ENCODE data around the gene MEGF9. TPM values are rescaled to one million over a fixed set of nuclear protein-coding genes. Genes with fewer than 3 reads are reported as not detected.

The MEGF9 gene
- total and polyA plus RNA-seq, 2 of the 13 experiments (the other 11 are each of a cell fraction or from before 2014, with no cell fraction given): 3.1 to 3.3 TPM

GRCh38 chr9:120735415-120736126 is 21.3 kb upstream of the MEGF9 start (continued):
- no peak for TF ChIP-seq JDP2 (CRISPR knock-in tag; IDR thresholded peaks at IDR 0.05; ENCODE audit: borderline replicate concordance)
- TF ChIP-seq JUND (CRISPR knock-in tag; IDR thresholded peaks at IDR 0.05): peak; percentile 55; the same call in 1 of the 2 replicates
- no peak for TF ChIP-seq ZMYM3 (CRISPR knock-in tag; IDR thresholded peaks at IDR 0.05)
- no peak for TF ChIP-seq ZNF567 (CRISPR knock-in tag; IDR thresholded peaks at IDR 0.05; ENCODE audit: borderline replicate concordance)
- no peak for TF ChIP-seq MYC (CRISPR knock-in tag; IDR thresholded peaks at IDR 0.05; ENCODE audit: borderline replicate concordance)
- TF ChIP-seq TRIM24 (CRISPR knock-in tag; IDR thresholded peaks at IDR 0.05): peak; percentile 90; the same call in 1 of the 2 replicates
- no peak for TF ChIP-seq TP53 (CRISPR knock-in tag; conservative IDR thresholded peaks at IDR 0.05)
- TF ChIP-seq ZSCAN20 (CRISPR knock-in tag; IDR thresholded peaks at IDR 0.05; ENCODE audit: borderline replicate concordance): no peak
- TF ChIP-seq, protein P1, sequence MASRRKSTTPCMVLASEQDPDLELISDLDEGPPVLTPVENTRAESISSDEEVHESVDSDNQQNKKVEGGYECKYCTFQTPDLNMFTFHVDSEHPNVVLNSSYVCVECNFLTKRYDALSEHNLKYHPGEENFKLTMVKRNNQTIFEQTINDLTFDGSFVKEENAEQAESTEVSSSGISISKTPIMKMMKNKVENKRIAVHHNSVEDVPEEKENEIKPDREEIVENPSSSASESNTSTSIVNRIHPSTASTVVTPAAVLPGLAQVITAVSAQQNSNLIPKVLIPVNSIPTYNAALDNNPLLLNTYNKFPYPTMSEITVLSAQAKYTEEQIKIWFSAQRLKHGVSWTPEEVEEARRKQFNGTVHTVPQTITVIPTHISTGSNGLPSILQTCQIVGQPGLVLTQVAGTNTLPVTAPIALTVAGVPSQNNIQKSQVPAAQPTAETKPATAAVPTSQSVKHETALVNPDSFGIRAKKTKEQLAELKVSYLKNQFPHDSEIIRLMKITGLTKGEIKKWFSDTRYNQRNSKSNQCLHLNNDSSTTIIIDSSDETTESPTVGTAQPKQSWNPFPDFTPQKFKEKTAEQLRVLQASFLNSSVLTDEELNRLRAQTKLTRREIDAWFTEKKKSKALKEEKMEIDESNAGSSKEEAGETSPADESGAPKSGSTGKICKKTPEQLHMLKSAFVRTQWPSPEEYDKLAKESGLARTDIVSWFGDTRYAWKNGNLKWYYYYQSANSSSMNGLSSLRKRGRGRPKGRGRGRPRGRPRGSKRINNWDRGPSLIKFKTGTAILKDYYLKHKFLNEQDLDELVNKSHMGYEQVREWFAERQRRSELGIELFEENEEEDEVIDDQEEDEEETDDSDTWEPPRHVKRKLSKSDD (CRISPR knock-in tag; IDR thresholded peaks at IDR 0.05; ENCODE audit: low read depth): 0 out of 2 replicates have a peak, but pooled peaks have one; percentile 59
- TF ChIP-seq ARNT2 (CRISPR knock-in tag; IDR thresholded peaks at IDR 0.05; ENCODE audit: low read depth): no peak
- TF ChIP-seq GABPB1 (CRISPR knock-in tag; IDR thresholded peaks at IDR 0.05): peak; percentile 38; the same call in 1 of the 2 replicates
- TF ChIP-seq DR1 (CRISPR knock-in tag; IDR thresholded peaks at IDR 0.05): no peak
- TF ChIP-seq JUNB (CRISPR knock-in tag; IDR thresholded peaks at IDR 0.05; ENCODE audit: borderline replicate concordance): no peak
- TF ChIP-seq HOXA7 (CRISPR knock-in tag; IDR thresholded peaks at IDR 0.05): no peak
- TF ChIP-seq, protein P2, sequence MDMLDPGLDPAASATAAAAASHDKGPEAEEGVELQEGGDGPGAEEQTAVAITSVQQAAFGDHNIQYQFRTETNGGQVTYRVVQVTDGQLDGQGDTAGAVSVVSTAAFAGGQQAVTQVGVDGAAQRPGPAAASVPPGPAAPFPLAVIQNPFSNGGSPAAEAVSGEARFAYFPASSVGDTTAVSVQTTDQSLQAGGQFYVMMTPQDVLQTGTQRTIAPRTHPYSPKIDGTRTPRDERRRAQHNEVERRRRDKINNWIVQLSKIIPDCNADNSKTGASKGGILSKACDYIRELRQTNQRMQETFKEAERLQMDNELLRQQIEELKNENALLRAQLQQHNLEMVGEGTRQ (IDR thresholded peaks at IDR 0.05; ENCODE audit: low read depth, low read length): no peak
- TF ChIP-seq, protein P2 (CRISPR knock-in tag; IDR thresholded peaks at IDR 0.05; ENCODE audit: borderline replicate concordance): no peak
- no peak for TF ChIP-seq ZBTB8A (CRISPR knock-in tag; IDR thresholded peaks at IDR 0.05; ENCODE audit: borderline replicate concordance, low read depth)
- no peak for TF ChIP-seq ZIK1 (CRISPR knock-in tag; IDR thresholded peaks at IDR 0.05; ENCODE audit: borderline replicate concordance, low read depth)
- TF ChIP-seq ZNF768 (CRISPR knock-in tag; IDR thresholded peaks at IDR 0.05): no peak
- peak; percentile 40; the same call in 1 of the 2 replicates for TF ChIP-seq HDAC2 (CRISPR knock-in tag; IDR thresholded peaks at IDR 0.05)
- TF ChIP-seq BCL6 (CRISPR knock-in tag; IDR thresholded peaks at IDR 0.05): peak; percentile 66
- no peak for TF ChIP-seq ZNF761 (CRISPR knock-in tag; conservative IDR thresholded peaks at IDR 0.05)
- TF ChIP-seq SNAI1 (CRISPR knock-in tag; IDR thresholded peaks at IDR 0.05; ENCODE audit: borderline replicate concordance): no peak
- no peak for TF ChIP-seq MTF2 (CRISPR knock-in tag; IDR thresholded peaks at IDR 0.05; ENCODE audit: borderline replicate concordance)
- TF ChIP-seq ZNF782 (CRISPR knock-in tag; IDR thresholded peaks at IDR 0.05; ENCODE audit: borderline replicate concordance): no peak
- TF ChIP-seq SP140L (CRISPR knock-in tag; IDR thresholded peaks at IDR 0.05; ENCODE audit: borderline replicate concordance): no peak
